K562 (cell line): Measurements from ENCODE around the gene KRT4. TPM values are rescaled to one million over a fixed set of nuclear protein-coding genes. Genes with fewer than 3 reads are reported as not detected.

ENCODE experiments used
- ATAC-seq: fragments of 200-7000 bp; cut with Tn5 transposase; 3 replicates; pipeline ENCODE4 v1.9.1; 2020; ENCODE audit warnings: moderate library complexity
- BruUV-seq: library from RNA; stranded (reverse); fragments of 400-500 nt; replicated peaks from 2 replicates; lab custom pipeline; 2021; lab: Mats Ljungman, UMichigan
- CTCF ChIA-PET: fragments of 300-600 bp; formaldehyde crosslinking; extraction: SDS; loops from one replicate; lab custom pipeline; 2021; ENCODE audit warnings: low intra/inter-chr PET ratio; lab: Yijun Ruan, JAX
- POLR2A ChIA-PET: fragments of 300-600, 350-650 bp; sonication (Branson Sonifier 250); formaldehyde crosslinking; extraction: SDS; loops from one replicate; lab custom pipeline; 2021; ENCODE audit warnings: antibody characterized with exemption, inconsistent platforms; lab: Yijun Ruan, JAX
- DNase-seq, 4 experiments: peaks; one replicate each; pipeline versions ENCODE4 v3.0.0 to v3.0.0-alpha.2; 2011 to 2018; ENCODE audit warnings: low spot score in 3 of 4, mixed read lengths in 3 of 4; ENCODE audit errors: extremely low read depth in 1 of 4
- FAIRE-seq: peaks from 2 replicates; lab custom pipeline; 2011; peaks lifted over from hg19 to GRCh38; lab: Jason Lieb, UNC
- H2AFZ ChIP-seq: 2 replicates; pipeline ENCODE4 v1.6.0; 2011; ENCODE audit warnings: low read depth, low read length, control low read depth, inconsistent platforms
- H3K27ac ChIP-seq: fragments of 200-600 bp; 3 replicates; pipeline ENCODE4 v1.8.0; 2011; ENCODE audit warnings: low read depth, mild to moderate bottlenecking, control low read depth, inconsistent platforms, low read length, moderate library complexity, mixed read lengths; ENCODE audit errors: extremely low read depth
- H3K27me3 ChIP-seq, 2 experiments: fragments of 300-600 bp in 1 of 2; 2 replicates in 1 of 2; 3 replicates in 1 of 2; pipeline versions ENCODE4 v1.6.0 to v1.8.0; 2011; ENCODE audit warnings: inconsistent platforms in 2 of 2, low read length in 2 of 2, mild to moderate bottlenecking in 1 of 2, mixed read lengths in 1 of 2, moderate library complexity in 1 of 2; ENCODE audit not compliant: control insufficient read depth in 2 of 2, insufficient read depth in 2 of 2
- H3K36me3 ChIP-seq: fragments of 300-600 bp; 3 replicates; pipeline ENCODE4 v1.8.0; 2011; ENCODE audit warnings: mild to moderate bottlenecking, low read length, inconsistent platforms; ENCODE audit not compliant: control insufficient read depth, insufficient read depth
- H3K4me1 ChIP-seq, 2 experiments: fragments of 200-600 bp in 1 of 2; replicated peaks in 1 of 2; 2 replicates in 1 of 2; 3 replicates in 1 of 2; pipeline versions ENCODE4 v1.5.1 to v1.8.0; 2011; ENCODE audit warnings: inconsistent platforms in 2 of 2, low read length in 2 of 2, mild to moderate bottlenecking in 1 of 2, mixed read lengths in 1 of 2, moderate library complexity in 1 of 2; ENCODE audit not compliant: control insufficient read depth in 2 of 2, insufficient read depth in 2 of 2
- H3K4me2 ChIP-seq: 2 replicates; pipeline ENCODE4 v1.6.1; 2011; ENCODE audit warnings: low read length, control low read depth, inconsistent platforms, mixed read lengths; ENCODE audit not compliant: insufficient read depth
- H3K4me3 ChIP-seq: fragments of 200-600 bp; sonication (generic), shearing (Covaris generic); 2 replicates; pipeline ENCODE4 v1.5.1; 2016; ENCODE audit warnings: control low read depth, inconsistent platforms
- H3K79me2 ChIP-seq: fragments of 200-600 bp; 3 replicates; pipeline ENCODE4 v1.8.0; 2011; ENCODE audit warnings: low read length, inconsistent platforms; ENCODE audit not compliant: control insufficient read depth, insufficient read depth
- H3K9ac ChIP-seq, 2 experiments: 2 replicates each; pipeline versions ENCODE4 v1.6.0 to v1.6.1; 2011; ENCODE audit warnings: low read depth in 2 of 2, low read length in 2 of 2, control low read depth in 1 of 2, inconsistent platforms in 1 of 2, mild to moderate bottlenecking in 1 of 2, mixed read lengths in 1 of 2; ENCODE audit not compliant: insufficient read depth in 1 of 2
- H3K9me1 ChIP-seq: one replicate; pipeline ENCODE4 v1.6.0; 2011; ENCODE audit warnings: inconsistent platforms, mild to moderate bottlenecking, low read length, moderate library complexity; ENCODE audit not compliant: control insufficient read depth, insufficient read depth
- H3K9me3 ChIP-seq: replicated peaks from 2 replicates; pipeline ENCODE4 v1.5.1; 2011; ENCODE audit warnings: low read depth, low read length, inconsistent platforms; ENCODE audit not compliant: control insufficient read depth, insufficient read depth
- H4K20me1 ChIP-seq: replicated peaks from 2 replicates; pipeline ENCODE4 v1.6.1; 2011; ENCODE audit warnings: low read length, inconsistent platforms, mixed read lengths; ENCODE audit not compliant: control insufficient read depth, insufficient read depth
- ARID4B ChIP-seq: sonication (generic); formaldehyde crosslinking; IDR thresholded peaks from 2 replicates; pipeline ENCODE4 v1.8.0; 2022; ENCODE audit warnings: mild to moderate bottlenecking, missing genetic modification reagents
- CREBBP ChIP-seq: IDR thresholded peaks from one replicate; pipeline ENCODE4 v1.6.1; 2012; ENCODE audit warnings: low read depth, mild to moderate bottlenecking, control low read depth, inconsistent platforms, low read length
- CTCFL ChIP-seq: IDR thresholded peaks from 2 replicates; pipeline ENCODE4 v1.6.1; 2011; ENCODE audit warnings: borderline replicate concordance, low read depth, mild to moderate bottlenecking, moderate library complexity, low read length; ENCODE audit not compliant: insufficient read depth, poor library complexity, severe bottlenecking
- HIVEP1 ChIP-seq: fragments of 250-450 bp; sonication (Bioruptor Pico); IDR thresholded peaks from 2 replicates; pipeline ENCODE4 v1.4.0; 2020; ENCODE audit warnings: mild to moderate bottlenecking
- RCOR1 ChIP-seq, 2 experiments: IDR thresholded peaks; 2 replicates each; pipeline ENCODE4 v1.6.1; 2012; ENCODE audit warnings: low read depth in 2 of 2, low read length in 2 of 2, borderline replicate concordance in 1 of 2, improper control_type of control experiment in 1 of 2
- SMARCE1 ChIP-seq: fragments of 450-650 bp; IDR thresholded peaks from 2 replicates; pipeline ENCODE4 v1.7.1; 2016; ENCODE audit warnings: mild to moderate bottlenecking
- ZNF175 ChIP-seq: fragments of 200-800 bp; sonication (Bioruptor generic); IDR thresholded peaks from 2 replicates; pipeline ENCODE4 v1.6.1; 2016; ENCODE audit warnings: low read depth, mild to moderate bottlenecking, missing genetic modification characterization, missing compliant biosample characterization
- ZNF717 ChIP-seq: fragments of 250-450 bp; sonication (Bioruptor Pico); IDR thresholded peaks from 2 replicates; pipeline ENCODE4 v1.5.0; 2021
- in situ Hi-C: fragments of 300-500 bp; cut with MboI; formaldehyde crosslinking; loops from 4 replicates; pipeline ENCODE4 v1.15.0; 2018; ENCODE audit warnings: inconsistent platforms, mixed read lengths
- intact Hi-C: fragments of 100-400 bp; cut with micrococcal nuclease; formaldehyde crosslinking; loops from 2 replicates; pipeline ENCODE4 v1.14.2; 2022
- polyA plus RNA-seq, 8 experiments: library from polyadenylated mRNA; depleted of rRNA in 4 of 8; stranded (reverse) in 5 of 8; unstranded in 3 of 8; fragments of >200 nt; fragmentation: Nextera tagmentation in 2 of 8; fragmentation: Illumina TruSeq in 1 of 8; extraction: Ambion mirVana in 2 of 8; extraction: Trizol in 1 of 8; gene quantifications; 2 replicates each; pipeline versions ENCODE4 v1.2.1 to v1.2.3, GENCODE V29; 2011 to 2014; ENCODE audit warnings: inconsistent platforms in 1 of 8, missing spikeins in 1 of 8
- total RNA-seq, 7 experiments: library from RNA; depleted of rRNA in 6 of 7; stranded (reverse); fragments of >200 nt in 6 of 7; fragmentation: Illumina TruSeq in 2 of 7; extraction: Trizol in 2 of 7; gene quantifications; 2 replicates each; pipeline versions ENCODE4 v1.2.1 to v1.2.3, GENCODE V29; 2011 to 2021; ENCODE audit warnings: low replicate concordance in 1 of 7

KRT4 gene
- total and polyA plus RNA-seq, 9 of the 15 experiments (the other 6 are each of a cell fraction or from before 2014, with no cell fraction given) = not detected

GRCh38 chr12:52760623-52761022 lies 53.3 kb downstream of the KRT4 start:
- H3K36me3 ChIP-seq = no peaks in the 10 kb centered on the region
- CTCF ChIA-PET = no interaction called here
- BruUV-seq = no TSS peak
- H3K9ac ChIP-seq = no peak overlapping the region
- DNase-seq = no peak
- H4K20me1 ChIP-seq = no peaks in the 10 kb centered on the region
- no peak for TF ChIP-seq HIVEP1 (CRISPR knock-in tag)
- no peak for TF ChIP-seq ARID4B
- TF ChIP-seq CTCFL = no peak
- no peak for TF ChIP-seq CREBBP
- no peak for TF ChIP-seq SMARCE1
- TF ChIP-seq RCOR1 (IDR thresholded peaks at IDR 0.05; ENCODE audit: borderline replicate concordance in 1 of 2, low read depth in 2 of 2, low read length in 2 of 2) = no peak
- TF ChIP-seq ZNF717 (CRISPR knock-in tag) = no peak
- TF ChIP-seq ZNF175 (CRISPR knock-in tag) = no peak
- TF ChIP-seq, all 486 proteins: peak for 0
- no peak for ATAC-seq
- H3K9me1 ChIP-seq = no peaks in the 10 kb centered on the region
- POLR2A ChIA-PET = no interaction called here
- no peak overlapping the region for H3K4me2 ChIP-seq
- no peaks in the 10 kb centered on the region for H3K79me2 ChIP-seq
- H3K9me3 ChIP-seq = peaks cover 3% of the 10 kb centered on the region
- no peak overlapping the region for H2AFZ ChIP-seq
- no peak overlapping the region for H3K4me3 ChIP-seq
- FAIRE-seq = no peak
- no peaks in the 10 kb centered on the region for H3K4me1 ChIP-seq
- H3K27ac ChIP-seq = no peak overlapping the region
- in situ Hi-C loops = no loop called here
- H3K27me3 ChIP-seq = no peaks in the 10 kb centered on the region; a peak in 1 of 5 replicates
- intact Hi-C loops = no loop called here
